ENCODE measurements around the gene SSBP2. TPM values are rescaled to one million over a fixed set of nuclear protein-coding genes. Genes with fewer than 3 reads are reported as not detected.
"Not testable (repeated sequence)": the region's sequence is repeated elsewhere in the genome, so short reads cannot be mapped to it uniquely, and the experiment has no call there.

Gene SSBP2
- total RNA-seq, 4 donors from 2014 or later: 17.1 to 80.3 (median 24.2) TPM

DNA sequence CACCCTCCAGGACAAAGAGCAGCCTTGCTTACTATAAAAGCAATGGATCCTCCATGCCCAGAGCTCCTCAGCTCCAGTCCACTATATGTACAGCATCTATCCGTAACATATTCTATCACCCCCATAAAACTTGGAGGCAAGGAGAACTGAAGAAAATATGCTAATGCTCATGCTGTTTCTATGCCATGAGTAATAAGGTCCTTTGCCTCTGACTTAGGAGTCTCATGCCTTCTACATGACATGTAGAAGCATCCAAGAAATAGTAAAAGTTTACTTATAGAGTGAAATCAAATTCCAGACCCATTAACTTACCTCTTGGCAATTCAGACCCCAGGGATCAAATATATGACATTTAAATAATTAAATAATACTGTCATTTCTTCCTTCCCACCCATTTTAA is 33.7 kb downstream of the SSBP2 start:
- Histone ChIP-seq H3K27ac (no peak overlapping the region), H3K4me1 (peaks cover 0 to 44% (median 7%) of the 10 kb centered on the region in 3 donors), H3K9me3 (no peaks in the 10 kb centered on the region), H3K36me3 (no peaks in the 10 kb centered on the region), H3K27me3 (no peaks in the 10 kb centered on the region), H3K4me3 (no peak overlapping the region)
- TF ChIP-seq, protein P1, sequence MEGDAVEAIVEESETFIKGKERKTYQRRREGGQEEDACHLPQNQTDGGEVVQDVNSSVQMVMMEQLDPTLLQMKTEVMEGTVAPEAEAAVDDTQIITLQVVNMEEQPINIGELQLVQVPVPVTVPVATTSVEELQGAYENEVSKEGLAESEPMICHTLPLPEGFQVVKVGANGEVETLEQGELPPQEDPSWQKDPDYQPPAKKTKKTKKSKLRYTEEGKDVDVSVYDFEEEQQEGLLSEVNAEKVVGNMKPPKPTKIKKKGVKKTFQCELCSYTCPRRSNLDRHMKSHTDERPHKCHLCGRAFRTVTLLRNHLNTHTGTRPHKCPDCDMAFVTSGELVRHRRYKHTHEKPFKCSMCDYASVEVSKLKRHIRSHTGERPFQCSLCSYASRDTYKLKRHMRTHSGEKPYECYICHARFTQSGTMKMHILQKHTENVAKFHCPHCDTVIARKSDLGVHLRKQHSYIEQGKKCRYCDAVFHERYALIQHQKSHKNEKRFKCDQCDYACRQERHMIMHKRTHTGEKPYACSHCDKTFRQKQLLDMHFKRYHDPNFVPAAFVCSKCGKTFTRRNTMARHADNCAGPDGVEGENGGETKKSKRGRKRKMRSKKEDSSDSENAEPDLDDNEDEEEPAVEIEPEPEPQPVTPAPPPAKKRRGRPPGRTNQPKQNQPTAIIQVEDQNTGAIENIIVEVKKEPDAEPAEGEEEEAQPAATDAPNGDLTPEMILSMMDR (IDR thresholded peaks at IDR 0.05): no peak
- TF ChIP-seq POLR2A (IDR thresholded peaks at IDR 0.05): no peak
- intact Hi-C loops (cut with DNase I): no loop called here
- no peak for DNase-seq
- WGBS, 2 donors: 100% methylated on average over 1 of the region's 1 CpG

DNA sequence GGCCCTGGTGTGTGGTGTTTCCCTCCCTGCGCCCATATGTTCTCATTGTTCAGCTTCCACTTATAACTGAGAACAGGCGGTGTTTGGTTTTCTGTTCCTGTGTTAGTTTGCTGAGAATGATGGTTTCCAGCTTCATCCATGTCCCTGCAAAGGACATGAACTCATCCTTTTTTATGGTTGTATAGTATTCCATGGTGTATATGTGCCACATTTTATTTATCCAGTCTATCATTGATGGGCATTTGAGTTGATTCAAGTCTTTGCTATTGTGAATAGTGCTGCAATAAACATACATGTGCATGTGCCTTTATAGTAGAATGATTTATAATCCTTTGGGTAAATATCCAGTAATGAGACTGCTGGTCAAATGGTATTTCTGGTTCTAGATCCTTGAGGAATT is 36.8 kb downstream of the SSBP2 start:
- 89 to 91% methylated on average over 2 of the region's 2 CpGs for WGBS, 2 donors

DNA sequence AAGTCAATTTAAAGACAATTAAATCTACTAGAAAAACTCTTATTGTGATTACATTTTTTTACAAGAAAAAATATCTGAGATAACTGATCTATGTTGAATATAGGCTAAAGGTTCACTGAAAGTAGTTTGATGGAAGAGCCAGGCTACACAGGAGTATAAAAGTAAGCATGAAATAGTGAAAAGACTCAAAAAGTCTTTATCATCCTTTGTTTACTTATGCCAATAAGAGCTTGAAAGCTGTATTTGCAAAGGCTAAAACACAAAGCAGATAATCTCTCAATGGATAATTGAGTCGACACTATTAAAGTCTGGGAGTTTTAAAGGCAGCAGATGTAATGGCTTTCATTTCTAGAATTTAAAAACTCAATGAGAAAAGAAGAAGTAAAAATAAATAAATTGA is 42.0 kb downstream of the SSBP2 start:
- Histone ChIP-seq H3K4me3 (no peak overlapping the region), H3K9me3 (no peaks in the 10 kb centered on the region), H3K27ac (no peak overlapping the region), H3K36me3 (no peaks in the 10 kb centered on the region), H3K4me1 (peaks cover 0 to 12% (median 0%) of the 10 kb centered on the region in 3 donors), H3K27me3 (no peaks in the 10 kb centered on the region)
- TF ChIP-seq, protein P1 (IDR thresholded peaks at IDR 0.05): no peak
- TF ChIP-seq POLR2A (IDR thresholded peaks at IDR 0.05): no peak
- 39 to 40% methylated on average over 1 of the region's 1 CpG for WGBS, 2 donors
- DNase-seq: no peak
- intact Hi-C loops (cut with DNase I): no loop called here

More for the DNA sequence above, 36.8 kb downstream of the SSBP2 start:
- H3K36me3 ChIP-seq; intact Hi-C loops (cut with DNase I); H3K4me3 ChIP-seq; H3K27ac ChIP-seq; H3K27me3 ChIP-seq; H3K9me3 ChIP-seq; DNase-seq: not testable (repeated sequence)
- H3K4me1 ChIP-seq: peaks cover 0 to 18% (median 0%) of the 10 kb centered on the region in 3 donors

DNA sequence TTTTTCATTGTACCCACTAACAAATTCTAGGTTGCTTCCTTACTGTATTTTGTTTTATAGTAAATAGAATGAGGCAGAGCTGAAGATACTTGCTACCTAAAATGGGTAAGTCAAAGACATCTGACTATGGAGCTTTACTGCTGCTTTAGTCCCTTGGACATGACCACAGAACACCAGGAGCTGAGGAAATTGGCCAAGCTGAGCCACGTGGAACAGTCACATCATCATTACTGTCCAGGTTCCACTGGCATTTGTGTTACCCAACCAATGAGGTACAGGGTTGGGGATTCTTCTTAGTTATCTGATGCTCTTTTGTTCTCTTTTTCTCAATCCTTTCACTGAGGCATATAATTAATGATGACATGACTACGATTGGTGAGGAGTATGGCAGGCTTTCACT is 47.1 kb downstream of the SSBP2 start:
- no peak for DNase-seq
- H3K27me3 ChIP-seq: no peaks in the 10 kb centered on the region
- TF ChIP-seq POLR2A (IDR thresholded peaks at IDR 0.05): no peak
- TF ChIP-seq, protein P1 (IDR thresholded peaks at IDR 0.05): no peak
- H3K9me3 ChIP-seq: peaks cover 0 to 10% (median 0%) of the 10 kb centered on the region in 3 donors
- 71 to 75% methylated on average over 2 of the region's 2 CpGs for WGBS, 2 donors
- peaks cover 0 to 9% (median 0%) of the 10 kb centered on the region in 3 donors for H3K36me3 ChIP-seq
- H3K4me3 ChIP-seq: no peak overlapping the region
- intact Hi-C loops (cut with DNase I): no loop called here
- no peak overlapping the region for H3K27ac ChIP-seq
- H3K4me1 ChIP-seq: peaks cover 0 to 6% (median 0%) of the 10 kb centered on the region in 3 donors

DNA sequence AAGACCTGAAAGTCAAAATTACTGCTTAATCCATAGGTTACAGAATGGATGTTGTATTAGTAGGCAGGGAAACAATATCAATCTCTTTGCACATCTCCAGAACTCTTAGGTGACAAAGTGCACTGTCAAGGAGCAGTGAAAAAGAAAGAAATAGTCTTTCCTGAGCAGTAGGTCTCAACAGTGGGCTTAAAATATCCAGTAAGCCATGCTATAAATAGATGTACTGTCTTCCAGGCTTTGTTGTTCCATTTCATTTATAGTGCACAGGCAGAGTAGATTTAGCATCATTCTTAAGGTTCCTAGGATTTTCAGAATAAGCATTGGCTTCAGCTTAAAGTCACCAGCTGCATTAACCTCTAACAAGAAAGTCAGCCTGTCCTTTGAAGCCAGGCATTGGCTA is 50.7 kb downstream of the SSBP2 start:
- intact Hi-C loops (cut with DNase I): no loop called here
- DNase-seq: no peak
- Histone ChIP-seq H3K9me3 (peaks cover 0 to 10% (median 0%) of the 10 kb centered on the region in 3 donors), H3K27ac (no peak overlapping the region), H3K4me3 (no peak overlapping the region), H3K27me3 (no peaks in the 10 kb centered on the region), H3K36me3 (peaks cover 0 to 9% (median 0%) of the 10 kb centered on the region in 3 donors), H3K4me1 (no peaks in the 10 kb centered on the region)
- TF ChIP-seq, protein P1 (IDR thresholded peaks at IDR 0.05): no peak
- no peak for TF ChIP-seq POLR2A (IDR thresholded peaks at IDR 0.05)

DNA sequence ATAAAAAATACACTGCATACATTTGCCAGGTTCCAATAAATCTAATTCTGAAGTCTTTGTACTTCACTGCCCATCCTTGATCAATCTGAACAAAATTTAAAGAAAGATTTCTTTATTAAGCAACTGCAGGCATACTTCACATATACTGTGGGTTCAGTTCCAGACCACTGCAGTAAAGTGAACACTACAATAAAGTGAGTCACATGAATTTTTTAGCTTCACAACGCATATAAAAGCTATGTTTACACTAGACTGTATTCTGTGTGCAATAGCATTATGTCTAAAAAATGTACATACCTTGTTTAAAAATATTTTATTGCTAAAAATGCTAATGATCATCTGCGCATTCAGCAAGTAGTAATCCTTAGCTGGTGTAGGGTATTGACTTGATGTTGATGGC is 52.1 kb downstream of the SSBP2 start:
- H3K4me3 ChIP-seq: no peak overlapping the region
- H3K36me3 ChIP-seq: peaks cover 0 to 9% (median 0%) of the 10 kb centered on the region in 3 donors
- intact Hi-C loops (cut with DNase I): no loop called here
- 76 to 89% methylated on average over 2 of the region's 2 CpGs for whole genome bisulfite sequencing, 2 donors
- no peak overlapping the region for H3K27ac ChIP-seq
- DNase-seq: no peak
- no peaks in the 10 kb centered on the region for H3K27me3 ChIP-seq
- no peak for TF ChIP-seq POLR2A (IDR thresholded peaks at IDR 0.05)
- TF ChIP-seq, protein P1 (IDR thresholded peaks at IDR 0.05): no peak
- peaks cover 0 to 10% (median 0%) of the 10 kb centered on the region in 3 donors for H3K9me3 ChIP-seq
- no peaks in the 10 kb centered on the region for H3K4me1 ChIP-seq

Measured in esophagus squamous epithelium (tissue), 5 donors.